GM12873 (cell line): Measurements from ENCODE around the gene FAM174C.

ENCODE experiments used
- CTCF ChIP-seq: IDR thresholded peaks from 2 replicates; pipeline ENCODE4 v1.5.1; 2012; ENCODE audit warnings: low read depth, mild to moderate bottlenecking, moderate library complexity, low read length, control low read depth; ENCODE audit not compliant: insufficient read depth; ENCODE audit errors: missing control alignments

The FAM174C gene

GRCh38 chr19:1239420-1239795 is 35.9 kb upstream of the FAM174C start:
- TF ChIP-seq CTCF = no peak

- TF ChIP-seq CTCF = peak; percentile 83
These were observed 35.3 kb upstream of the FAM174C start for GRCh38 chr19:1239796-1240737.

- peak; percentile 3 for TF ChIP-seq CTCF
These were observed 34.4 kb upstream of the FAM174C start for GRCh38 chr19:1240925-1241324.

- no peak for TF ChIP-seq CTCF
These were observed 33.8 kb upstream of the FAM174C start, which contains the start of gene ATP5F1D for GRCh38 chr19:1241417-1242095. ATP5F1D (plus strand) TSS chr19:1241751; CDS start chr19:1241851, 100 bp downstream.

GRCh38 chr19:1243768-1244692 is 31.3 kb upstream of the FAM174C start:
- peak; percentile 96 for TF ChIP-seq CTCF

- no peak for TF ChIP-seq CTCF
These were observed 30.5 kb upstream of the FAM174C start for GRCh38 chr19:1244693-1245451.
